A172 (cell line): ENCODE results near the gene PRKAG3. TPM values are rescaled to one million over a fixed set of nuclear protein-coding genes. Genes with fewer than 3 reads are reported as not detected.
"Not testable (repeated sequence)": the region's sequence is repeated elsewhere in the genome, so short reads cannot be mapped to it uniquely, and the experiment has no call there.

Source experiments
- DNase-seq: peaks from one replicate; pipeline ENCODE4 v3.0.0-alpha.2; 2015; ENCODE audit warnings: low spot score
- total RNA-seq: library from RNA; depleted of rRNA; stranded (reverse); fragments of >200 nt; shearing (Covaris generic); gene quantifications from 2 replicates; pipeline ENCODE4 v1.2.3, GENCODE V29; 2014; rRNA removed

The PRKAG3 gene
- total RNA-seq, 1 experiment from 2014 or later: not detected

GRCh38 chr2:218781691-218782527 lies 49.7 kb downstream of the PRKAG3 start, which contains the start of gene CYP27A1:
Gene CYP27A1, plus strand, starts transcription at chr2:218782147. Its CDS starts 36 bp downstream, at chr2:218782183.
- DNase-seq: no peak

- no peak for DNase-seq
These were observed 50.5 kb downstream of the PRKAG3 start for GRCh38 chr2:218780851-218781690.

GRCh38 chr2:218780046-218780445 lies 51.6 kb downstream of the PRKAG3 start:
- DNase-seq: no peak

- no peak for DNase-seq
These were observed 54.2 kb downstream of the PRKAG3 start for GRCh38 chr2:218777276-218777990.

GRCh38 chr2:218776488-218776887 lies 55.1 kb downstream of the PRKAG3 start:
- DNase-seq: no peak

GRCh38 chr2:218773881-218774280 lies 57.7 kb downstream of the PRKAG3 start:
- no peak for DNase-seq

- DNase-seq: not testable (repeated sequence)
These were observed 58.8 kb downstream of the PRKAG3 start for GRCh38 chr2:218772759-218773158.

Other genes starting within 250 kb of the PRKAG3 start
- gene PLCD4, start 223.9 kb downstream of the PRKAG3 start, total RNA-seq: 1.3 and 6.9 TPM in 2 replicates
- 14.1 and 18.3 TPM in 2 replicates for gene ZNF142, start 172.2 kb downstream of the PRKAG3 start, total RNA-seq
- 38.9 and 40.7 TPM in 2 replicates for gene BCS1L, start 172.1 kb downstream of the PRKAG3 start, total RNA-seq
- gene RNF25, start 159.8 kb downstream of the PRKAG3 start, total RNA-seq: 53.5 and 63.0 TPM in 2 replicates
- gene STK36, start 159.7 kb downstream of the PRKAG3 start, total RNA-seq: 29.5 and 33.0 TPM in 2 replicates
- 11.0 and 12.4 TPM in 2 replicates for gene TTLL4, start 121.0 kb downstream of the PRKAG3 start, total RNA-seq
- 0.07 TPM in 1 of 2 replicates, not detected in the other for gene CYP27A1, start 49.7 kb downstream of the PRKAG3 start, total RNA-seq
- 0.24 TPM in 1 of 2 replicates, not detected in the other for gene WNT6, start 28.0 kb upstream of the PRKAG3 start, total RNA-seq
- gene WNT10A, start 49.0 kb upstream of the PRKAG3 start, total RNA-seq: 0.36 and 1.5 TPM in 2 replicates
- 0.03 and 0.57 TPM in 2 replicates for gene CDK5R2, start 127.9 kb upstream of the PRKAG3 start, total RNA-seq
- not detected in 2 replicates for gene FEV, start 153.4 kb upstream of the PRKAG3 start, total RNA-seq
- gene CRYBA2, start 161.6 kb upstream of the PRKAG3 start, total RNA-seq: not detected in 2 replicates
- 0.26 and 0.55 TPM in 2 replicates for gene CFAP65, start 209.7 kb upstream of the PRKAG3 start, total RNA-seq
- 0.03 TPM in 1 of 2 replicates, not detected in the other for gene IHH, start 229.1 kb upstream of the PRKAG3 start, total RNA-seq